ENCODE measurements around the gene PRPF8. TPM values are rescaled to one million over a fixed set of nuclear protein-coding genes. Genes with fewer than 3 reads are reported as not detected.

PRPF8 gene
- total and polyA plus RNA-seq, 2 of the 13 experiments (the other 11 are each of a cell fraction or from before 2014, with no cell fraction given), result 112 to 179 TPM

DNA sequence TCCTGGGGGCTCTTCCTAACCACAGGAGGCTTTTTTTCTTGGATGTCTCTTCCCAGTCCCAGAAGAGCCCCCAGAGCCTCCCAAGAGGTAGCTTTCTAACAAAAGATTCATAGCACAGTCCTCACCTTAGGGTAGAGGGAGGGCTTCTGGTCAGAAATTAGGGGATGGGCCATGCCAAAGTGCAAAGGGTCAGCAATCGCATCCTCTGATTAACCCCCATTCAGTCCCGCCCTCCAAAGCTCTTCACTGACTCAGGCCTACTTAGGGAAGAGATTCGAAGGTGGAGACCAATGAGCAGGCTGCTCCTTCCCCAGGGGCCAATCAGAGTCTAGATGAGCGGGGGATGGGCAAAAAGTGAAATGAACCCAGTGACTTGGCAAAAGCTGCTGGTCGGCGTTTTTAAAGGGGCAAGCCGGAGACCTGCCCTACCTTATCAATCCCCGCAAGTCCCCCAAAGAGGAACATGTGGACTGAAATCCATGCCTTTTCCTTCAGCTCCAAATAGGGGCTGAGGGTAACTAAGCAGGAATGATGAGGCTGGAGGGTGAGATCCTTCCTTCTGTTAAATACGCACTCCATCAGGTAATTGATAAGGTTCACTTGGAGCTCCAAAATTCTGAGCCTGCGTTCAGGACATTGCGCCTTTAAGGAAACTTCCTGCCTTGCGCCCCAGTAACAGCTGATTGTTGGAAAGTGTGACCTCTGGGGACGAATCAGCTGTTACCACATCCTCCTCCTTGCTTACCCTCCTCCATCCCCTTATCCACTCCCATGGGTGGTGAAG, 32.4 kb upstream of the PRPF8 start (continued):
- TF ChIP-seq RXRA (CRISPR knock-in tag; IDR thresholded peaks at IDR 0.05) (peak; percentile 37), ZNF746 (CRISPR knock-in tag; IDR thresholded peaks at IDR 0.05) (0 out of 2 replicates have a peak, but pooled peaks have one; percentile 24), BHLHE40 (IDR thresholded peaks at IDR 0.05; ENCODE audit: low read length) (peak; percentile 55), GABPA (IDR thresholded peaks at IDR 0.05; ENCODE audit: low read depth, low read length) (no peak), GABPA (CRISPR knock-in tag; IDR thresholded peaks at IDR 0.05; ENCODE audit: low read depth) (peak; percentile 16; the same call in 1 of the 2 replicates), FOXA1 (IDR thresholded peaks at IDR 0.05) (no peak), FOXA1 (CRISPR knock-in tag; IDR thresholded peaks at IDR 0.05) (no peak; the same call in 1 of the 2 replicates), YY1 (IDR thresholded peaks at IDR 0.05; ENCODE audit: insufficient read depth, insufficient replicate concordance, low read depth, low read length) (no peak), MTERF4 (CRISPR knock-in tag; IDR thresholded peaks at IDR 0.05) (no peak), ZNF792 (CRISPR knock-in tag; IDR thresholded peaks at IDR 0.05) (no peak), RNF2 (conservative IDR thresholded peaks at IDR 0.05; ENCODE audit: low read depth) (no peak), ZNF781 (CRISPR knock-in tag; IDR thresholded peaks at IDR 0.05; ENCODE audit: borderline replicate concordance, not compliant biosample characterization) (no peak), ZNF34 (CRISPR knock-in tag; IDR thresholded peaks at IDR 0.05; ENCODE audit: borderline replicate concordance) (no peak), REL (CRISPR knock-in tag; conservative IDR thresholded peaks at IDR 0.05) (no peak), JUN (CRISPR knock-in tag; IDR thresholded peaks at IDR 0.05) (0 out of 2 replicates have a peak, but pooled peaks have one; percentile 37), ZNF777 (CRISPR knock-in tag; IDR thresholded peaks at IDR 0.05) (no peak), TFDP2 (CRISPR knock-in tag; IDR thresholded peaks at IDR 0.05) (no peak), TBX2 (CRISPR knock-in tag; IDR thresholded peaks at IDR 0.05; ENCODE audit: borderline replicate concordance) (no peak; the same call in 1 of the 2 replicates), TOPORS (CRISPR knock-in tag; IDR thresholded peaks at IDR 0.05) (no peak), KAT2B (IDR thresholded peaks at IDR 0.05; ENCODE audit: borderline replicate concordance, low read depth, low read length) (no peak), CENPX (CRISPR knock-in tag; IDR thresholded peaks at IDR 0.05) (no peak), ZNF770 (CRISPR knock-in tag; IDR thresholded peaks at IDR 0.05) (no peak; the same call in 1 of the 2 replicates)
- TF ChIP-seq, protein P1, sequence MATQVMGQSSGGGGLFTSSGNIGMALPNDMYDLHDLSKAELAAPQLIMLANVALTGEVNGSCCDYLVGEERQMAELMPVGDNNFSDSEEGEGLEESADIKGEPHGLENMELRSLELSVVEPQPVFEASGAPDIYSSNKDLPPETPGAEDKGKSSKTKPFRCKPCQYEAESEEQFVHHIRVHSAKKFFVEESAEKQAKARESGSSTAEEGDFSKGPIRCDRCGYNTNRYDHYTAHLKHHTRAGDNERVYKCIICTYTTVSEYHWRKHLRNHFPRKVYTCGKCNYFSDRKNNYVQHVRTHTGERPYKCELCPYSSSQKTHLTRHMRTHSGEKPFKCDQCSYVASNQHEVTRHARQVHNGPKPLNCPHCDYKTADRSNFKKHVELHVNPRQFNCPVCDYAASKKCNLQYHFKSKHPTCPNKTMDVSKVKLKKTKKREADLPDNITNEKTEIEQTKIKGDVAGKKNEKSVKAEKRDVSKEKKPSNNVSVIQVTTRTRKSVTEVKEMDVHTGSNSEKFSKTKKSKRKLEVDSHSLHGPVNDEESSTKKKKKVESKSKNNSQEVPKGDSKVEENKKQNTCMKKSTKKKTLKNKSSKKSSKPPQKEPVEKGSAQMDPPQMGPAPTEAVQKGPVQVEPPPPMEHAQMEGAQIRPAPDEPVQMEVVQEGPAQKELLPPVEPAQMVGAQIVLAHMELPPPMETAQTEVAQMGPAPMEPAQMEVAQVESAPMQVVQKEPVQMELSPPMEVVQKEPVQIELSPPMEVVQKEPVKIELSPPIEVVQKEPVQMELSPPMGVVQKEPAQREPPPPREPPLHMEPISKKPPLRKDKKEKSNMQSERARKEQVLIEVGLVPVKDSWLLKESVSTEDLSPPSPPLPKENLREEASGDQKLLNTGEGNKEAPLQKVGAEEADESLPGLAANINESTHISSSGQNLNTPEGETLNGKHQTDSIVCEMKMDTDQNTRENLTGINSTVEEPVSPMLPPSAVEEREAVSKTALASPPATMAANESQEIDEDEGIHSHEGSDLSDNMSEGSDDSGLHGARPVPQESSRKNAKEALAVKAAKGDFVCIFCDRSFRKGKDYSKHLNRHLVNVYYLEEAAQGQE (IDR thresholded peaks at IDR 0.05; ENCODE audit: borderline replicate concordance in 1 of 2, low read depth in 1 of 2, low read length in 2 of 2), result no peak
